Spinal cord (tissue), 10 donors: Measurements from ENCODE around the gene UGT1A3. TPM values are rescaled to one million over a fixed set of nuclear protein-coding genes. Genes with fewer than 3 reads are reported as not detected.

Experiments
- DNase-seq, 6 donors: peaks; one replicate each; pipeline versions ENCODE4 v3.0.0 to v3.0.0-alpha.2; 2013 to 2015; ENCODE audit warnings: low spot score in 6 of 6, low read depth in 4 of 6
- H3K27ac ChIP-seq: one replicate; pipeline ENCODE4 v1.5.1; 2013; ENCODE audit warnings: low read depth, low read length, control low read depth
- H3K27me3 ChIP-seq: one replicate; pipeline ENCODE4 v1.6.1; 2013; ENCODE audit warnings: low read length; ENCODE audit not compliant: control insufficient read depth, insufficient read depth
- H3K36me3 ChIP-seq: one replicate; pipeline ENCODE4 v1.6.1; 2013; ENCODE audit warnings: low read length; ENCODE audit not compliant: control insufficient read depth, insufficient read depth
- H3K4me1 ChIP-seq: one replicate; pipeline ENCODE4 v1.6.1; 2013; ENCODE audit warnings: low read length; ENCODE audit not compliant: control insufficient read depth, insufficient read depth
- H3K4me3 ChIP-seq: one replicate; pipeline ENCODE4 v1.5.1; 2013; ENCODE audit warnings: low read depth, low read length, control low read depth
- H3K9me3 ChIP-seq: one replicate; pipeline ENCODE4 v1.6.1; 2013; ENCODE audit warnings: low read length; ENCODE audit not compliant: control insufficient read depth, insufficient read depth
- WGBS: methylation state at CpG from one replicate; pipeline ENCODE4 v1.1.5; 2013; ENCODE audit warnings: missing lambda C conversion rate; ENCODE audit not compliant: insufficient coverage; 5-methylcytosine and 5-hydroxymethylcytosine counted together
- polyA plus RNA-seq, 2 donors: library from polyadenylated mRNA; unstranded; fragments of 120-200 nt; gene quantifications; one replicate each; pipeline ENCODE4 v1.2.1, GENCODE V29; 2013; ENCODE audit not compliant: insufficient read length in 2 of 2
- total RNA-seq, 2 donors: library from RNA; depleted of rRNA in 1 of 2; stranded (reverse); fragments of 120-200 nt in 1 of 2; fragments of >200 nt in 1 of 2; gene quantifications; one replicate each; pipeline versions ENCODE4 v1.2.3 to v1.2.4, GENCODE V29; 2013 to 2014
- donor health status: healthy.

UGT1A3 gene
- total and polyA plus RNA-seq, 4 donors = not detected

DNA sequence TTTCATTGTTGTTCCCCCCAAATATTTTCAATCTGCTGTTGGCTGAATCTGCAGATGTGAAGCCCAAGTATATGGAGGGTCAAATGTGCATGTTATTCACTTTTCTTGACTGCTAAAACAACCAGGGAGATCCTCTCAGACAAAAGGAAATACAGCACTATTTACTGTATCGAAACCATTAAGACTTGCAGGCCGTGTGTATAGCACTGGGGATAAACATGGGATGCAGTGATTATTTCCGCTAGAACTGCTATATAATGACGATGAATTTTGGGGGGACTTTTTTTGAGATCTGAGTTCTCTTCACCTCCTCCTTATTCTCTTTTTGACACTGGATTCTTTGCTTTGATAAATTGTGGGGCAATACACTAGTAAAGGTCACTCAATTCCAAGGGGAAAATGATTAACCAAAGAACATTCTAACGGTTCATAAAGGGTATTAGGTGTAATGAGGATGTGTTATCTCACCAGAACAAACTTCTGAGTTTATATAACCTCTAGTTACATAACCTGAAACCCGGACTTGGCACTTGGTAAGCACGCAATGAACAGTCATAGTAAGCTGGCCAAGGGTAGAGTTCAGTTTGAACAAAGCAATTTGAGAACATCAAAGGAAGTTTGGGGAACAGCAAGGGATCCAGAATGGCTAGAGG, 27.7 kb downstream of the UGT1A3 start:
- Histone ChIP-seq H3K36me3 (no peaks in the 10 kb centered on the region), H3K4me3 (no peak overlapping the region), H3K27ac (no peak overlapping the region), H3K9me3 (no peaks in the 10 kb centered on the region), H3K4me1 (peaks cover 3% of the 10 kb centered on the region), H3K27me3 (no peaks in the 10 kb centered on the region)
- no peak for DNase-seq
- WGBS = 86% methylated on average over 1 of the region's 7 CpGs

DNA sequence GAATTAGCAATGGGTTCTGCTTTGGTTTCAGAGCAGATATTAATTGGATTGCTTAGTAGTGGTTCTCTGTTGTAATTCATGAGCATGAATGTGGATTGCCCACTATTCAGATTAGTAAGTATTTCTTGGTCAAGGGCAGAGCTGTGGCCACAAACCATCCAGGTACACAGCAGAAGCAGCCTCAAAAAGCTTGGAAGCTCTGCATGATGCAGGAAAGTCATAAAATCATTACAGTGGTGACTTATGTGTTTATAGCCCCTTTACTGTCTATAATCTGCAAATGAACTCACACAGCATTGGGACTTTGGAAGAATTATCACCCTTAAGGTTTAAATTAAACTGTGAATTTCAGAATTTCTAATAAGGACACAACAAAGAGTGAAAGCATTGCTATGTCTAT, 29.3 kb downstream of the UGT1A3 start:
- no peak overlapping the region for H3K27ac ChIP-seq
- no peak for DNase-seq
- peaks cover 3% of the 10 kb centered on the region for H3K4me1 ChIP-seq
- no peak overlapping the region for H3K4me3 ChIP-seq
- H3K27me3 ChIP-seq = no peaks in the 10 kb centered on the region
- no peaks in the 10 kb centered on the region for H3K36me3 ChIP-seq
- no peaks in the 10 kb centered on the region for H3K9me3 ChIP-seq

DNA sequence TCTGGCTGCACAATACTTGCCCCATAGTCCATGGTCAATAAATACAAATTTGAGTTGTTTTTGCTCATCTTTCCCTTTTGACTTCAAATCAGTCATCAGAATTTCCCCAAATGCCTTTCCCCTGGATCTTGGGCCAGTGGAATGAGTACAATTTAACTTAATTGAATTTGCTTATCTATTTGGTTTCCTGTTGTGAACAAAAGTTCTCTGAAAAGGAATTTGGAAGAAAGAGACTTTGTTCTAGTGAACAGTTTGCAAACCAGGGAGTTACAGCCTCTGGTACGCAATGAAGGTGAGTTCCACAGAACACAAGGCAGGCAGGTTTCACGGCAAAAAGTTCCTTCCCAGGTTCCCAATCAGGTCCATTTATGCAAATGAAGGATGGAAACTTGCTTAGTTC, 30.0 kb downstream of the UGT1A3 start:
- DNase-seq = no peak
- no peak overlapping the region for H3K27ac ChIP-seq
- H3K9me3 ChIP-seq = no peaks in the 10 kb centered on the region
- no peaks in the 10 kb centered on the region for H3K27me3 ChIP-seq
- WGBS = 100% methylated on average over 1 of the region's 2 CpGs
- H3K36me3 ChIP-seq = no peaks in the 10 kb centered on the region
- H3K4me3 ChIP-seq = no peak overlapping the region
- peaks cover 3% of the 10 kb centered on the region for H3K4me1 ChIP-seq

DNA sequence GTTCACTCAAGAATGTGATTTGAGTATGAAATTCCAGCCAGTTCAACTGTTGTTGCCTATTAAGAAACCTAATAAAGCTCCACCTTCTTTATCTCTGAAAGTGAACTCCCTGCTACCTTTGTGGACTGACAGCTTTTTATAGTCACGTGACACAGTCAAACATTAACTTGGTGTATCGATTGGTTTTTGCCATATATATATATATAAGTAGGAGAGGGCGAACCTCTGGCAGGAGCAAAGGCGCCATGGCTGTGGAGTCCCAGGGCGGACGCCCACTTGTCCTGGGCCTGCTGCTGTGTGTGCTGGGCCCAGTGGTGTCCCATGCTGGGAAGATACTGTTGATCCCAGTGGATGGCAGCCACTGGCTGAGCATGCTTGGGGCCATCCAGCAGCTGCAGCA, 31.2 kb downstream of the UGT1A3 start, which contains the start of gene UGT1A1:
Gene UGT1A1, plus strand, starts transcription at position 228 of the 400 bp plus-strand sequence. Its CDS starts 18 bp downstream, at position 246.
- H3K4me3 ChIP-seq = no peak within 1 kb of the TSS
- no peak for DNase-seq
- H3K4me1 ChIP-seq = peaks cover 3% of the 10 kb centered on the region
- no peaks in the 10 kb centered on the region for H3K36me3 ChIP-seq
- no peak within 1 kb of the TSS for H3K27ac ChIP-seq
- 98% methylated on average over 4 of the region's 6 CpGs for WGBS
- H3K9me3 ChIP-seq = no peaks in the 10 kb centered on the region
- H3K27me3 ChIP-seq = no peaks in the 10 kb centered on the region

DNA sequence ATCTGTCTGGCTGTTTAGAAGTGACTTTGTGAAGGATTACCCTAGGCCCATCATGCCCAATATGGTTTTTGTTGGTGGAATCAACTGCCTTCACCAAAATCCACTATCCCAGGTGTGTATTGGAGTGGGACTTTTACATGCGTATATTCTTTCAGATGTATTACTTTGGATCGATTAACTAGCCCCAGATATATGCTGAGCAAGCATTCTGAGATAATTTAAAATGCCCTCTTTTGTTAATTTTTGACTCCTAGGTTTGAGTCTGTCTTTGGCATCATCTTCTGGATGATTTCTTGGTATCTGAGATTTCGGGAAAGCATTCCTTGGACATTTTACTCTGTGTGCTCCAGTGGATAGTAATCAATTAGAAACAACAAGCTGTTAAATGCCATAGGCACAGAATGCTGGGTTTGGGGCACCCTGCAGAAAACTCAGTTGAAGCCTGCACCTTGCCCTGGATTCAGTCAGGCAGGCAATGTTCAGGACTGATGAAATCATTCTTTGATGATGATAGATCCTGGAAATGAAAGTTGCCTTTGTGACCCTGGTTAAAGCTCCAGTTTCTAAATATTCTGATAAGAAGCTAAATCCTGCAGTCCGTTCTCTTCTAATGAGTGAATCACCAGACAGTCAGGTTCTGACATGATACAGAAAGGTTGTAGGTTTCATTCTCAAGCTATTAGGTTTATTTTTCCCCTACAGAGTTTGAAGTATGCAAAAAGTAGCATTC, 32.4 kb downstream of the UGT1A3 start:
- WGBS = 86% methylated on average over 1 of the region's 4 CpGs

DNA sequence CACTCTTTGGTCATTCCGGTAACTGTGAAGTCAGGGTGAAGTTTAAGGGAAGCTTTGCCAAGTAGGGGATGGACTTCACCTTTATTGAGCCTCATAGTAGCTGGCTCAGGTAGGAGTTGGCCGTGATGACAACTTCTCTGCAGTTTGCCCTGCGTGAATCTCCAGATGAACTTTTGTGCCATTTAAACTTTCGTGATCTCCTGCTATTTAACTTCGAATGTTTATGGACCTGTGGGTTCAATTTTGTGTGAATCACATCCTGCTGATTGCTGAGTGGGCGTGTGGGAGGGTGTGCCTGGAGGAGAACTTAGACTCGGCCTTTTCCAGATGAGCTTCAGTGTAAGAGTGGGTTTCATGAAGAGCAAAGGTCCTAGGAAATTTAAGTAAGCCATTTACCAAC, 35.4 kb downstream of the UGT1A3 start:
- H3K27me3 ChIP-seq = no peaks in the 10 kb centered on the region
- 88% methylated on average over 7 of the region's 7 CpGs for WGBS
- no peak for DNase-seq
- no peak overlapping the region for H3K27ac ChIP-seq
- H3K36me3 ChIP-seq = no peaks in the 10 kb centered on the region
- no peaks in the 10 kb centered on the region for H3K9me3 ChIP-seq
- H3K4me1 ChIP-seq = peaks cover 3% of the 10 kb centered on the region
- no peak overlapping the region for H3K4me3 ChIP-seq

More for the DNA sequence above, 32.4 kb downstream of the UGT1A3 start:
- Histone ChIP-seq H3K27ac (no peak overlapping the region), H3K4me3 (no peak overlapping the region), H3K36me3 (no peaks in the 10 kb centered on the region), H3K9me3 (no peaks in the 10 kb centered on the region), H3K27me3 (no peaks in the 10 kb centered on the region), H3K4me1 (peaks cover 3% of the 10 kb centered on the region)
- DNase-seq = no peak

DNA sequence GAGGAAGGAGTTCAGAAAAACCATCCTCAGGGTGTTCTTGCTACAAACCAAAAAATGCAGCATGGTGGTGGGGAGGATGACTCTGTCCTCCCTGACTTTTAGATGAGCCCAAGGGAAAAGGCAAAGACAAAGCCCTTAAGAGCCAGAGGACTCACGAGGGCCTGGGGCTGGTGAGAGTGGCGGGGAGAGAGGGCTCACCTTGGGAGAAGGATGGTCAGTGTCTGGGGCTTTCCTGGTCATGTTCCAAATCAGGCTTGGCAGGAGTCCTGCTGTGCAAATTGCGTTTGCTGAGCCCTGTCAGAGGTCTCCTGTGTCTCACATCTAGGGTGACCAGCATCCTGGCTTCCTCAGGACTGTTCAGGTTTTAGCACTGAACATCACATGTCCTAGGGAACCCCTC, 35.9 kb downstream of the UGT1A3 start:
- H3K9me3 ChIP-seq = no peaks in the 10 kb centered on the region
- H3K27me3 ChIP-seq = no peaks in the 10 kb centered on the region
- H3K4me1 ChIP-seq = peaks cover 3% of the 10 kb centered on the region
- no peak overlapping the region for H3K4me3 ChIP-seq
- no peak for DNase-seq
- no peaks in the 10 kb centered on the region for H3K36me3 ChIP-seq
- 76% methylated on average over 3 of the region's 3 CpGs for WGBS
- H3K27ac ChIP-seq = no peak overlapping the region

DNA sequence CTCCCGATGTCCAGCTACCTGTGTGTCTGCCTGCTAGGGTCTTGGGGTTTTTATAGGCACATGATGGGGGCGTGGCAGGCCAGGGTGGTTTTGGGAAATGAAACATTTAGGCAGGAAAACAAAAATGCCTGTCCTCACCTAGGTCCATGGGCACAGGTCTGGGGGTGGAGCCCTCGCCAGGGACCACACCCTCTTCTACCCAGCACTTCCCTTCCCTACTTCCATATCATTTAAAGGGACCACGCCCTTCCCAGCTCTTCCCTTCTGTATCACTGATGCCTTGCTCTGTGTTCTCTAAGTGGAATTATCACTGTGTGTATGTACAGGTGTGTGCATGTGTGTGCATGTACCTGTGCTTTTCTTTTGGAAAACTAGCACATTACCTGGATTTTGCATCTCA, 37.6 kb downstream of the UGT1A3 start:
- Histone ChIP-seq H3K4me3 (no peak overlapping the region), H3K36me3 (no peaks in the 10 kb centered on the region), H3K27ac (no peak overlapping the region), H3K4me1 (no peaks in the 10 kb centered on the region), H3K9me3 (no peaks in the 10 kb centered on the region), H3K27me3 (no peaks in the 10 kb centered on the region)
- 73% methylated on average over 3 of the region's 4 CpGs for WGBS
- no peak for DNase-seq

DNA sequence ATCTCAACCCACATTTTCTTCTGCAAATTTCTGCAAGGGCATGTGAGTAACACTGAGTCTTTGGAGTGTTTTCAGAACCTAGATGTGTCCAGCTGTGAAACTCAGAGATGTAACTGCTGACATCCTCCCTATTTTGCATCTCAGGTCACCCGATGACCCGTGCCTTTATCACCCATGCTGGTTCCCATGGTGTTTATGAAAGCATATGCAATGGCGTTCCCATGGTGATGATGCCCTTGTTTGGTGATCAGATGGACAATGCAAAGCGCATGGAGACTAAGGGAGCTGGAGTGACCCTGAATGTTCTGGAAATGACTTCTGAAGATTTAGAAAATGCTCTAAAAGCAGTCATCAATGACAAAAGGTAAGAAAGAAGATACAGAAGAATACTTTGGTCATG, 39.2 kb downstream of the UGT1A3 start:
- Histone ChIP-seq H3K27me3 (no peaks in the 10 kb centered on the region), H3K36me3 (no peaks in the 10 kb centered on the region), H3K4me1 (no peaks in the 10 kb centered on the region), H3K9me3 (no peaks in the 10 kb centered on the region), H3K4me3 (no peak overlapping the region), H3K27ac (no peak overlapping the region)
- WGBS = 31% methylated on average over 4 of the region's 4 CpGs
- DNase-seq = no peak

DNA sequence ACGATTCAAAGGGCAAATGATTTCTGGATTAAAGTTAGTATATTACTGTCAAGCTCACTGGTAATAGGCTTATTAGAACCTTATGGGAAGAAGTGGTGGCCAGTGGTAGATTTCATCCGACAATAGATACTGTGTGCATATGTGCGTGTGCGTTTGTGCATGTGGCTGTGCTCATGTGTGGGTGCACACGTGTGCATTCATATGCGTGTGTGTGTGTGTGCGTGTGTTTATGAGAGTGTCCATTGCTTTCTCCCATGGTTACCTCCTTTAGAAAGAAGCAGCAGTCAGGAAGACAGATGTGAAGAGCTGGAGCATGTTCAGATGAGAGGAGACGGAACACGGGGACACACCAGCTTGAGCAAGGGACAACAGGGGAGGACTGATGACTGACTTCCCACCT, 40.4 kb downstream of the UGT1A3 start:
- H3K27me3 ChIP-seq = no peaks in the 10 kb centered on the region
- no peaks in the 10 kb centered on the region for H3K4me1 ChIP-seq
- H3K36me3 ChIP-seq = no peaks in the 10 kb centered on the region
- H3K9me3 ChIP-seq = no peaks in the 10 kb centered on the region
- no peak overlapping the region for H3K27ac ChIP-seq
- no peak overlapping the region for H3K4me3 ChIP-seq
- no peak for DNase-seq
- 96% methylated on average over 9 of the region's 9 CpGs for WGBS
